ENCODE results near the gene MAN2B2.

- TF ChIP-seq CTCF (conservative IDR thresholded peaks at IDR 0.05) (no peak), EZH2 (IDR thresholded peaks at IDR 0.05; ENCODE audit: low read depth) (no peak)
Observed at GRCh38 chr4:6607368-6608055, 32.5 kb downstream of the MAN2B2 start.

Measured in PC-9 (cell line).